ENCODE measurements around the gene TMPRSS13.

TMPRSS13 gene

GRCh38 chr11:117884994-117885393 lies 44.2 kb downstream of the TMPRSS13 start:
- no peak for DNase-seq

DNA sequence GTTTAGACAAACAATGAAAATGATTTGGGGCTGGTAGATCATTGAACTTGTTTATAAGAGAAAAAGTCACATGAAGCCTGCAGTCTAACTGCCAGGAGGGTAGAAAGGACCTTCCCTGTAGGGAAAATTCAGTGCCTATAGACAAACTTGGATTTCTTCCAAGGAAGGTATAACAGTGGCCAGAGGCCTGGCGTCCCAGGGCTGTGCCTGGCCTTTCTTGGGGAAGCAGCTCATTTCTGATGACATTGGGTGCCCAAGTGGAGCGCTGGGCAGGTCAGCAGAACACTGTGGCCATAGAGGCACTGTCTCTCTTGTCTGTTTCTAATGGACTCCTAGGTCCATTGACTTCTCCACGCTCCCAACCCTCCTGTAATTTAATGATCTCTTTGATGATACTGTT lies 46.1 kb downstream of the TMPRSS13 start:
- DNase-seq = no peak

DNA sequence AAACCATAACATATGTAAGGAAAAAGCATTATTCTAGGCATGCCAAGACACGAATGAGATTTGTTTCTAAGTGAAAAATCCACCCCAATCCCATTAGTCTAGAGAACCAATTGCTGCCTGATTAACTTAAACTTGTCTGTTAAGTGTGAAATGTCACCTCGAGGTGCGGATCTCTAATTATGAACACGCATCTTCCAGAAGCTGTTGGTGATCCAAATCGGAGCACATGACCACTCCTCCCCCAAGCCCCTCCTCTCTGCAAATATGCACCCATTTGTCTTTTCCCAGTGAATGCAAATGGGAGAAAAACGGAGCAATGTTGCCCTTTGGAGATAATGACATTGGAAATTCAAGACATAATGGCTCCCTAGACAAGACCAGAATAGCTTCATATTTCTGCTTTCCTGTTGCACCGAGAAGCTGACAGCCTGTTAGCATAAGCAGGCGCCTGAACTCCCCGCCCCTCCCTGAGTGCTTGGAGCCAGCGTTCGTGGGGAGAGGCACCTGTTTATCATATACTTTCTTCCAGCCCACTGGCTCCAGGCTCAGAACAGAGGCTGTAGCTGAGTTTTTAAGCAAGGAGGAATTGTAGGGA lies 46.8 kb downstream of the TMPRSS13 start:
- DNase-seq = peak; percentile 58

GRCh38 chr11:117881217-117881616 lies 48.0 kb downstream of the TMPRSS13 start:
- DNase-seq = no peak

DNA sequence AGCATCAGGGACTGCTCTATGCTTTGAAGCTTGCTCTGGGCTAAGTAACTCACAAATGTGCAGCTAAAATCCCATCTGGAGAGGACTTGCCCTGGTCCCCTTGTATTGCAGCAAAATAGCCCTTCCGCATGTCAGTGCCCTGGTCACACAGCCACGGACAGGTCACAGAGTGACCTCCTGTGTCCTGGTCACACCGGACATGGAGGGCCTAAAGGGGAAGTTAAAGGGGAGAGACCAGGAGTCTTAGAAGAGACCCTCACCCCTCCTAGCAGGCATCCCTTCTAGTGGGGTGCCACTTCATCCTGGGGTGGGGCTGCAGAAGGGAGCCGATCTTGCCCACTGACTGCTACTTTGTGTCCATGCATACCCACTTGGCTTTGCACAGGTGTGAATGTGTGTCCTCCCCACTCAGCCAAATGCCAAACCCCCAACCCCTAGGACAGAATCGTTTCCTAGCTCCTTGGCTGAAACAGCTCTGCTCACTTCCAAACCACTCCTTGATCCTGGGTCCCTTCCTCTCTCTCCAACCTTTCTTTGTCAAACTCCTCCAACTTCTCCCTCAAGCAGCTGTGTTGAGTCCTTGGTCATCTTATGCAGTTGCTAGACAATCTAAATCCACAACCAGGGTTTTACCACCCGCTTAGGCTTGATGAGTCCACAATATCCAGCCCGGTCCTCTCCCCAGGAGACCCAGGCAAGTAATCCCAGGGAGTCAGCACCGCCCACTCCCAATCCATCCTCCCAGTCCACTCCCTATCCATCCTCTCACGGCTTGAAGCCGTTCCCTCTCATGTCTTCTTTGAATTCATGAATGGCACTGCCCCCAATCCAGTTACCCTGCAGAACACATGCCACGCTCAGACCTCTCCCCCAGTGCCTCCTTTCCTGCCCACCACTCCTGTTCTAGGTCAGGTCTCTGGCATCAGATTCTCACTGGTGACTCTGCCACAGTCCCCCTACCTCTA lies 49.4 kb downstream of the TMPRSS13 start:
- no peak for DNase-seq

DNA sequence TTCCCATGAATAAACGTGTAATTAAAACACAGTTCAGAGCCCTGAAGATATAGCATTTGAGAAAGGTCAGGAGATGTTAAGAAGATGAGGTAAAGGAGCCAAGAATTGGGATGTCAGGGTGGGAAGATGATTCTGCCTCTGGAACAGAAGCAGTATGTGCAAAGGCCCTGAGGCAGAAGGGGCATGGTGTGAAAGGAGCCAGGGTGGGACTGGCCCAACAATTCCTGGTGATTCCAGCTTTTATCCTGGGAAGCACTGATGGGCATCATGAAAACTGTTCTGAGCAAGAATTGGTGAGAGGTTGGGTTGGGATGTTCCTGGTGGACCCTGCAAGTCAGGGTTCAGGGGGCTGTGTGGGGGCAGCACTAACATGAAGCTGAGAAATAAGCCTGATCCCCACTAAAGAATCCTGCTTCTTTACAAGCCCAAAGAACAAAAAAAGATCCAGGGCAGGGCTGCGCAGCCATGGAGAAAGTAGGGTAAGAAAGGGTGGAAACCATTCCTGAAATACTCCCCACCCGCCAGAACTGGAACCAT lies 50.2 kb downstream of the TMPRSS13 start:
- DNase-seq = no peak

GRCh38 chr11:117878314-117878938 lies 50.8 kb downstream of the TMPRSS13 start:
- no peak for DNase-seq

DNA sequence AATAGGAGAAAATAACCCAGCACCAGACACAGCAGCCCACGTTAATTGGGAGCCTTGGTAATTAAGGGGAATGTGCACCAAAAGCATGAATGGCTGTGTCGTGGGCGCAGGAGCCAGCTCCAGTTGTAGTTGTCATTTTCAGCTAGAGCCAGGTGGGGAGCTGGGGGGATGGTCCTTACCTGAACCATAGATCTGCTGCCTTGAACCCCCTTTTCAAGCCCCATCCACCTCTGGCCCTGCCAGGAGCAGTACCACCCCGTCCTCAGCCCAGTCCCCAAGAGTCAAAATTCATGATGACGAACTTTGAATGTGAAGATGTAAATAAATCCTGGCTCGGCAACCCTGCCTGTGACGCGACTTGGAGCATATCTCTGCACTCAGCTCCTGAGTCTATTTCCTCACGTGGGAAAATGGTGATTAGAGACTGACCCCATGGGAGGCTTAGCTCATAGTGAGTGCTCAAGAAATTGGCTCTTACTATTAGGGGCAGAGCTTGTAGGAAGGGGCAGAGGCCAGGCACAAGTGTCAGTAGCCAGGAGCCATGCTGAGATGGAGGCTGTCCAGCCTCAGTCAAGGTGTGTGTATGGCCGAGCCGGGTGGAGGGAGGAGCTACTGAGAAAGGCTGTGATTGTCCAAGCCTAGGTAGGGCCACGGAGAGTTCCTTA lies 52.0 kb downstream of the TMPRSS13 start:
- DNase-seq = no peak

GRCh38 chr11:117876341-117877119 lies 52.7 kb downstream of the TMPRSS13 start, which contains the start of gene FXYD6:
Gene FXYD6, minus strand, starts transcription at chr11:117876658. Its CDS starts 33,882 bp downstream, at chr11:117842776.
- peak; percentile 45 for DNase-seq

DNA sequence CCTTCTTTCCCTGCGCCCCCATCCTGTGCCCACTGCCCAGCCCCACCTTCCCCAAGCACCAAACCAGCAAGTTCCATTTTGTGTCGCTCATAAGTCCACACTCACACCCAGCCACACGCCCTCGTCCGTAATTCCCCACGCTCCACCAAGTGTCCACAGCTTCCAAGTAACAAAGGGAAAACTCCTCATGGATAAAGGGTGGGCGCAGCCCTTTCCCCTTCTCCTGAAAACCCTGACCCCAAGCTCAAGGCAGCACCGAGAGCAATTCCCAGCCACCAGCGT lies 53.2 kb downstream of the TMPRSS13 start:
- DNase-seq = no peak

- DNase-seq = no peak
Measured at GRCh38 chr11:117875382-117876058, 53.7 kb downstream of the TMPRSS13 start.

DNA sequence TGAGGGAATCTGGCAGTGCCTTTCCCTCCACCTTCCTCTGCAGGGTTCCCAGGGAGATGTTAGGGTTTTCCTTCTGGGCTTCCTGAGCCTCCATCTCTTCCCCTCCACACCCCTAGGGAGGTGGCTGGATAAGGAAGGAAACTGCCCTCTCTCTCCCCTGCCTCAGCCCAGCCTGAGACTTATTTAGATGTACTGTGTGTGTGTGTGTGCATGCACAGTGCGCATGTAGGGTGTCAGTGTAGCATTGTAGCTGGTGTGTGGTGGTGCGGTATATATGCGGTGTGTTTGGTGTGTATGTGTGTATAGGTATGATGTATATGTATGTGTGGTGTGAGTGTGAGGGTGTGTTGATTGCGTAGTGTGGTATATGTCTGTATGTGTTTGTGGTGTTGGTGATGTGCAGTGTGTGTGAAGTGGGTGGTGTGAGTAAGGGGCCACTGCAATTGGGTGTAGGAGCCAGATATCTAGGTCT lies 54.3 kb downstream of the TMPRSS13 start:
- DNase-seq = no peak

DNA sequence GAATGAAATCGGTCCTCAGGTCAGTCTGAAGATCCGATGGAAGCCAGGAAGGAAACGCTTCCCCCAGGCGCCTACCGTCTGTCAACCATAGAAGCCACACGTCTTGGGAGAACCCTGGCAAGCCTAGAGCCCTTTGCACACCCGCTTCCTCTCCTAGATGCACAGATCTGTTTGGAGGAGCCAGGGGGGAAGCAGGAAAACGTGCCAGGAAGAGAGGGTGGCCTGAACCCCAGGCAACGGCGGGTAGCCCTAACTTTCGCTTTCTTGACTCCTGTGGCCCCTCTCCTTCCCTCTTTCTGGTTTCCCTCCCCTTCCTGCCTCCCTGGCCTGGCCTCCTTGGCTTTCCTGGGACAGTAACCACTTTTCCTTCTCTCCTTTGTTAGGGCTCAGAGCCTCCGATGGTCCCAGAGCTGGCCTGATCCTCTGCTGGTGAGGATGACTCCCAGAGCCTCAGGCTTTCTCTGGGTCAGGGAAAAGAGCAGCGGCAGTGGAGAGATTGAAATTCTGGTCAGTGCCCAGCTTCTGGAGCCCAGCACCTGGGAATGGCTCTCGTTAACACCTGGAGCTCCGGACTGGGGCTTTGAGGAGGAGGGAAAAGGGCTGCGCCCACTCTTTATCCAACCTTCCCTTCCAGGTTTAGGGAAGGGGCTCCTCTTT lies 54.8 kb downstream of the TMPRSS13 start:
- DNase-seq = no peak

GRCh38 chr11:117873828-117874125 lies 55.4 kb downstream of the TMPRSS13 start:
- DNase-seq = no peak

- DNase-seq = no peak
Measured at GRCh38 chr11:117872975-117873827, 56.0 kb downstream of the TMPRSS13 start.

DNA sequence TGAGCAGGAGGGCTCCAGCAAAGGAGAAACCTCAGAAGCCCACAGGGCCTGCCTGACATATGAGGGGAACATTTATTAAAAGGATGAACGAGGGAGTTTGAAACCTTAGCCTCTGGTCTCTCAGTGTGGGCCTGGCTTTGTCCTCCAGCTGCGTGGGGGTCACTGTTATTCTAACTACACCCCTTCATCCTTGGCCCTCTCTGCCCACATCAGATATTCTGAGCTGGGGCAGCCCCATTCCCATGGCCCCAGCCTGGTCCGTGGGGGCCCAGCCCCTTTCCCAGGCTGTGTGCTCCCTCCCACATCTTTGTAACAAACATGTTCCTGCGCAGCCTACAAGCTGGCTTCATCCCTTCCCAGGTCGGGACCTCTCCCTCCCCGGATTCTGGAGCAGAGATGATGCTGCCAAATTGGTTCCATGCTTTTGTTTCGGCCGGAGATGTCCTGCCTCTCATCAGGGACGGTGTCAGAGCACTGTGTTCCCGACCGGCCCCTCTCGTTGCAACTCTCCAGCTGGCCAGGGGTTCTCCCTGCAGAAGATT lies 56.7 kb downstream of the TMPRSS13 start:
- no peak for DNase-seq

DNA sequence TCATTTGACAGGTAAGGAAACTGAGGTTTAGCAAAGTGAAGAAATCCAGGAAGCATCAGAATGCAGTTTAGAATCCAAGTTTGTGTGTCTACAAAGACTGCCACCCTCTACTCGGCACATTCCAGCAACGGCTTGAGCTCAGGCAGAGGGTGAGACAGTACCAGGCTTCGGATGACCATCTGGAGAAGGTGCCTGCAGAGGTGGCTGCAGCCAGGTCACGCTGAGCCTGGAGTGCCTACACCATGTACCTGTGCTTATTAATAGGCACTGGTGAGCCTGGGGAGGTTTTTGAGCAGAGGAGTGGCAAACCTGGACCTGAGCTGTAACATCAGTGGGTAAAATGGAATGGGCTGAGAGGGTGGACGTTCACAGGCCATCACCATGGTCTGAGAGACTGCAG lies 57.4 kb downstream of the TMPRSS13 start:
- no peak for DNase-seq

DNA sequence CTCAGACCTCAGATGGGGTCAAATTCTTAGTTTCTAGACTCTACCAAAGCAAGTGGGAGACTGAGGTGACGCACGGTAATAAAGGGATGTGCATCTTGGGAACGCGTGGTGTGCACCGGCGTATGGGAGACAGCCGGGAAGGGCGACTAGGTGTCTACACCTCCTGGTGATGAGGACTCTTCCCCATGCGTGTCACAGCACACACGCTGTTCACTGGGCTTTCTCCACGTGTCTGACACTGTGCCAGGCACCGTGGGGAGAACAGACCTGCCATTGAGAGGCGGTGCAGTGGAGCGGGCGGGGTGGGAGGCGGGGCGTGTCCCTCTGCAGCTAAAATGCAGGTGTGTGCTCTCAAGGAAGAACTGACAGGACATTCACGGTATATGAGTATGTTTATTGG lies 58.0 kb downstream of the TMPRSS13 start:
- no peak for DNase-seq

- DNase-seq = no peak
Measured at GRCh38 chr11:117870103-117870952, 58.9 kb downstream of the TMPRSS13 start.
